DOHH2 (cell line): Measurements from ENCODE around the gene FAM149B1.

Source experiments
- H3F3A ChIP-seq: fragments of 200-600 bp; sonication (generic), shearing (Covaris generic); 2 replicates; pipeline ENCODE4 v1.6.0; 2016; ENCODE audit warnings: antibody characterized with exemption, mild to moderate bottlenecking; ENCODE audit not compliant: control insufficient read depth, insufficient read depth
- H3K27ac ChIP-seq: fragments of 200-600 bp; sonication (generic); 2 replicates; pipeline ENCODE4 v1.5.1; 2014; ENCODE audit warnings: low read depth, mild to moderate bottlenecking, low read length, moderate library complexity
- H3K27me3 ChIP-seq: fragments of 200-600 bp; sonication (generic); 2 replicates; pipeline ENCODE4 v1.6.1; 2014; ENCODE audit warnings: mild to moderate bottlenecking, low read length, mixed read lengths; ENCODE audit not compliant: control insufficient read depth
- H3K36me3 ChIP-seq: fragments of 200-600 bp; sonication (generic); 2 replicates; pipeline ENCODE4 v1.6.1; 2014; ENCODE audit warnings: mild to moderate bottlenecking, low read length, moderate library complexity, mixed read lengths; ENCODE audit not compliant: control insufficient read depth
- H3K4me1 ChIP-seq: fragments of 200-600 bp; sonication (generic); 2 replicates; pipeline ENCODE4 v1.6.1; 2014; ENCODE audit warnings: mild to moderate bottlenecking, low read length, mixed read lengths; ENCODE audit not compliant: control insufficient read depth
- H3K4me2 ChIP-seq: fragments of 200-600 bp; sonication (generic); 2 replicates; pipeline ENCODE4 v1.6.0; 2014; ENCODE audit warnings: mild to moderate bottlenecking, low read length, moderate library complexity
- H3K4me3 ChIP-seq: fragments of 200-600 bp; sonication (generic); 2 replicates; pipeline ENCODE4 v1.5.1; 2014; ENCODE audit warnings: mild to moderate bottlenecking, low read length, mixed read lengths
- H3K79me2 ChIP-seq: fragments of 200-600 bp; sonication (generic); 2 replicates; pipeline ENCODE4 v1.6.1; 2014; ENCODE audit warnings: mild to moderate bottlenecking, low read length, mixed read lengths; ENCODE audit not compliant: control insufficient read depth
- H3K9me2 ChIP-seq: fragments of 200-600 bp; sonication (generic); replicated peaks from 2 replicates; pipeline ENCODE4 v1.6.1; 2014; ENCODE audit warnings: mild to moderate bottlenecking, low read length, mixed read lengths; ENCODE audit not compliant: control insufficient read depth
- H3K9me3 ChIP-seq: fragments of 200-600 bp; sonication (generic); 2 replicates; pipeline ENCODE4 v1.6.1; 2014; ENCODE audit warnings: antibody characterized with exemption, low read length, mixed read lengths; ENCODE audit not compliant: control insufficient read depth, insufficient read depth
- H4K20me1 ChIP-seq: fragments of 200-600 bp; sonication (generic); 2 replicates; pipeline ENCODE4 v1.6.0; 2014; ENCODE audit warnings: low read depth, mild to moderate bottlenecking, antibody characterized with exemption, low read length, moderate library complexity; ENCODE audit not compliant: control insufficient read depth, insufficient read depth
- EZH2phosphoT487 ChIP-seq: fragments of 200-600 bp; sonication (generic); IDR thresholded peaks from 2 replicates; pipeline ENCODE4 v1.6.1; 2017; ENCODE audit warnings: borderline replicate concordance, mild to moderate bottlenecking, antibody characterized with exemption, low read length, moderate library complexity, mixed read lengths
- TF ChIP-seq, protein P1 (sequence below): fragments of 200-600 bp; sonication (generic); IDR thresholded peaks from one replicate; pipeline ENCODE4 v1.5.1; 2014; ENCODE audit warnings: antibody characterized with exemption, mild to moderate bottlenecking, low read depth, low read length; ENCODE audit not compliant: poor library complexity, severe bottlenecking

The FAM149B1 gene

DNA sequence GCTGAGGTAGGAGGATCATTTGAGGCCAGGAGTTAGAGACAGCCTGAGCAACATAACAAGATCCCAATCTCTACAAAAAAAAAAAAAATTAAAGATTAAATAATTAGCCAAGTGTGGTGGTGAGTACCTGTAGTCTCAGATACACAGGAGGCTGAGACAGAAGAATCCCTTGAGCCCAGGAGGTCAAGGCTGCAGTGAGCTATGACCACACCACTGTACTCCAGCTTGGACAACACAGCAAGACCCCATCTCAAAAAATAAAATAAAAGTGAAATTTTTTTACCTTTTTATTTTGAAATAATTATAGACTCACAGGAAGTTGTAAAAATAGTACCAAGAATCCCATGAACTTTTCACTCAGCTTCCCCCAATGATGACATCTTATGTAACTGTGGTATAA, 4.9 kb downstream of the FAM149B1 start:
- H3K9me2 ChIP-seq, result no peaks in the 10 kb centered on the region
- no peak overlapping the region for H3K27ac ChIP-seq
- H3K79me2 ChIP-seq, result peaks cover 15% of the 10 kb centered on the region
- peaks cover 5% of the 10 kb centered on the region; the same call in 1 of the 2 replicates for H3K4me1 ChIP-seq
- no peaks in the 10 kb centered on the region for H3K27me3 ChIP-seq
- TF ChIP-seq, protein P1, sequence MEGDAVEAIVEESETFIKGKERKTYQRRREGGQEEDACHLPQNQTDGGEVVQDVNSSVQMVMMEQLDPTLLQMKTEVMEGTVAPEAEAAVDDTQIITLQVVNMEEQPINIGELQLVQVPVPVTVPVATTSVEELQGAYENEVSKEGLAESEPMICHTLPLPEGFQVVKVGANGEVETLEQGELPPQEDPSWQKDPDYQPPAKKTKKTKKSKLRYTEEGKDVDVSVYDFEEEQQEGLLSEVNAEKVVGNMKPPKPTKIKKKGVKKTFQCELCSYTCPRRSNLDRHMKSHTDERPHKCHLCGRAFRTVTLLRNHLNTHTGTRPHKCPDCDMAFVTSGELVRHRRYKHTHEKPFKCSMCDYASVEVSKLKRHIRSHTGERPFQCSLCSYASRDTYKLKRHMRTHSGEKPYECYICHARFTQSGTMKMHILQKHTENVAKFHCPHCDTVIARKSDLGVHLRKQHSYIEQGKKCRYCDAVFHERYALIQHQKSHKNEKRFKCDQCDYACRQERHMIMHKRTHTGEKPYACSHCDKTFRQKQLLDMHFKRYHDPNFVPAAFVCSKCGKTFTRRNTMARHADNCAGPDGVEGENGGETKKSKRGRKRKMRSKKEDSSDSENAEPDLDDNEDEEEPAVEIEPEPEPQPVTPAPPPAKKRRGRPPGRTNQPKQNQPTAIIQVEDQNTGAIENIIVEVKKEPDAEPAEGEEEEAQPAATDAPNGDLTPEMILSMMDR, result no peak
- TF ChIP-seq EZH2phosphoT487, result no peak
- H3K4me3 ChIP-seq, result no peak overlapping the region
- H3K9me3 ChIP-seq, result no peaks in the 10 kb centered on the region
- peaks cover 7% of the 10 kb centered on the region for H3K36me3 ChIP-seq
- no peak overlapping the region for H3K4me2 ChIP-seq
- 0 out of 2 replicates have a peak, but pooled peaks cover 3% of the 10 kb centered on the region for H3F3A ChIP-seq
- H4K20me1 ChIP-seq, result no peaks in the 10 kb centered on the region

GRCh38 chr10:73174148-73174925, 6.4 kb downstream of the FAM149B1 start:
- H3K4me3 ChIP-seq, result no peak overlapping the region
- peaks cover 7% of the 10 kb centered on the region for H3K36me3 ChIP-seq
- H4K20me1 ChIP-seq, result no peaks in the 10 kb centered on the region
- H3F3A ChIP-seq, result 0 out of 2 replicates have a peak, but pooled peaks cover 3% of the 10 kb centered on the region
- no peaks in the 10 kb centered on the region for H3K9me2 ChIP-seq
- H3K27ac ChIP-seq, result no peak overlapping the region
- H3K4me1 ChIP-seq, result no peaks in the 10 kb centered on the region
- H3K4me2 ChIP-seq, result no peak overlapping the region
- no peak for TF ChIP-seq EZH2phosphoT487
- TF ChIP-seq, protein P1, result no peak
- H3K9me3 ChIP-seq, result no peaks in the 10 kb centered on the region
- peaks cover 3% of the 10 kb centered on the region; the same call in 1 of the 2 replicates for H3K79me2 ChIP-seq
- H3K27me3 ChIP-seq, result no peaks in the 10 kb centered on the region

DNA sequence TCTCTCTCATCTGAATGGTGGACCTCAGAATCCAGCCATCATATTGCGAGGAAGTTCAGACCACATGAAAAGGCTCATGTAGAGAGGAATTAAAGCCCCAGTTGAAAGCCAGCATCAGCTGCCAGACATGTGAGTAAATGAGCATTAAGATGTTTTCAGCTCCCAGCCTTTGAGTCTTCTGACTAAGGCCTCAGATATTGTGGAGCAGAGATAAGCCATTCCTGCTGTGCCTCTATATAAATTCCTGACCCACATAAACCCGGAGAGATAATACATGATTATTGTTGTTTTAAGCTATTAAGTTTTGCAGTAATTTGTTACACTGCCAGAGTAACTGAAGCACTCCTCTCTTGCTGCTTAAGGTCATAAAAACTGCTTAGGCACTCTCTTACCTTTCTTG, 14.6 kb downstream of the FAM149B1 start:
- H4K20me1 ChIP-seq, result no peaks in the 10 kb centered on the region
- H3K9me3 ChIP-seq, result no peaks in the 10 kb centered on the region
- no peaks in the 10 kb centered on the region for H3K9me2 ChIP-seq
- H3K4me3 ChIP-seq, result no peak overlapping the region
- H3K27me3 ChIP-seq, result no peaks in the 10 kb centered on the region
- H3K4me1 ChIP-seq, result no peaks in the 10 kb centered on the region
- TF ChIP-seq, protein P1, result no peak
- no peak for TF ChIP-seq EZH2phosphoT487
- H3K27ac ChIP-seq, result no peak overlapping the region
- no peaks in the 10 kb centered on the region for H3K79me2 ChIP-seq
- no peaks in the 10 kb centered on the region for H3F3A ChIP-seq
- H3K36me3 ChIP-seq, result peaks cover 14% of the 10 kb centered on the region
- no peak overlapping the region for H3K4me2 ChIP-seq
